Measurements from ENCODE around the gene ZNF304.

DNA sequence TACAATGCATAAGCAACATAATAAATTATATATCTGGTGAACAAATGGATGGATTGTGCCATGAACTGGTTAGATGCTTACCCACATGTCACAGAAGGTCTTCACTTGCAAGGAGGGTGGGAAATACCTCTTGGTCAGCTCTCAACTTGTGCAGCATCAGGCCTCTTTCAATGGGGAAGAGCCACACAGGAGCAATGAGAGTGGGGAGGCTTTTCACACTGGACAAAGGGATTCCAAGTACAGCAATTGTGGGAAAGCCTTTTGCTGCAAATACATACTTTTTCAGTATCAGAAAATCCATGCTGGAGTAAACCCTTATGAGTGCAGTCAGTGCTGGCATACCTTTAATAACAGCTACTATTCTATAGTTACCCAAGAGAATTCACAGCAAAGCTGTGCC is 42.6 kb upstream of the ZNF304 start:
- TF ChIP-seq CTCF (conservative IDR thresholded peaks at IDR 0.05; ENCODE audit: low read depth, low read length) (no peak), EZH2 (IDR thresholded peaks at IDR 0.05; ENCODE audit: borderline replicate concordance, low read depth, low read length, poor library complexity, severe bottlenecking) (no peak)

All from A673 (cell line).